ENCODE data around the gene STC2. TPM values are rescaled to one million over a fixed set of nuclear protein-coding genes. Genes with fewer than 3 reads are reported as not detected.
A peak's percentile ranks its signal among the peaks of the same experiment; 100 is the strongest.

The STC2 gene
- total RNA-seq, 1 experiment from 2014 or later: 99.9 TPM

GRCh38 chr5:173310861-173311785 lies 17.1 kb downstream of the STC2 start:
- ATAC-seq (0 out of 2 replicates have a peak, but pooled peaks have one; percentile 12), DNase-seq (peak; percentile 31)
- peak; percentile 43 for TF ChIP-seq CTCF (conservative IDR thresholded peaks at IDR 0.05; ENCODE audit: low read depth, low read length)
- TF ChIP-seq EZH2 (IDR thresholded peaks at IDR 0.05; ENCODE audit: low read length, unreplicated experiment): no peak
- POLR2A ChIA-PET (ENCODE audit: unreplicated experiment): interaction anchor here (1.0 kb wide), 1 partner anchor 16 kb away, joined by 5 read pairs; no protein-coding TSS in a partner anchor
- CTCF ChIA-PET: interaction anchor here (0.7 to 1.3 kb wide), 3 partner anchors 9 to 591 kb away, joined by 3 to 4 read pairs (median 3); no protein-coding TSS in a partner anchor
- Histone ChIP-seq H4K20me1 (ENCODE audit: low read length) (no peaks in the 10 kb centered on the region), H3K9me2 (replicated peaks; ENCODE audit: low read length) (no peaks in the 10 kb centered on the region), H3K36me3 (ENCODE audit: low read depth, low read length) (no peaks in the 10 kb centered on the region; the same call in 1 of the 2 replicates), H3K9ac (ENCODE audit: low read length) (no peak overlapping the region), H3K27me3 (ENCODE audit: low read length) (no peaks in the 10 kb centered on the region), H3K79me2 (ENCODE audit: low read length) (no peaks in the 10 kb centered on the region), H3K4me3 (ENCODE audit: low read length) (no peak overlapping the region), H3K27ac (ENCODE audit: low read length) (no peak overlapping the region), H3K9me3 (ENCODE audit: low read length) (no peaks in the 10 kb centered on the region), H2AFZ (ENCODE audit: low read length) (no peak overlapping the region), H3F3A (ENCODE audit: low read length, unreplicated experiment) (no peaks in the 10 kb centered on the region), H3K4me2 (ENCODE audit: low read length) (no peak overlapping the region), H3K4me1 (ENCODE audit: insufficient read depth, low read length) (peaks cover 5% of the 10 kb centered on the region; the same call in 1 of the 2 replicates)
- intact Hi-C loops (cut with micrococcal nuclease): loop anchor here (1.0 to 5.0 kb wide), 2 partner anchors 17 to 261 kb away; no protein-coding TSS in a partner anchor
- no TSS peak for BruUV-seq (replicated peaks)

- BruUV-seq (replicated peaks): no TSS peak
- Histone ChIP-seq H2AFZ (ENCODE audit: low read length) (no peak overlapping the region), H3F3A (ENCODE audit: low read length, unreplicated experiment) (no peaks in the 10 kb centered on the region), H3K79me2 (ENCODE audit: low read length) (no peaks in the 10 kb centered on the region), H3K9me3 (ENCODE audit: low read length) (no peaks in the 10 kb centered on the region), H3K27ac (ENCODE audit: low read length) (no peak overlapping the region), H3K4me1 (ENCODE audit: insufficient read depth, low read length) (no peaks in the 10 kb centered on the region), H3K9ac (ENCODE audit: low read length) (no peak overlapping the region), H3K4me2 (ENCODE audit: low read length) (no peak overlapping the region), H3K9me2 (replicated peaks; ENCODE audit: low read length) (no peaks in the 10 kb centered on the region), H3K27me3 (ENCODE audit: low read length) (no peaks in the 10 kb centered on the region), H4K20me1 (ENCODE audit: low read length) (no peaks in the 10 kb centered on the region), H3K36me3 (ENCODE audit: low read depth, low read length) (no peaks in the 10 kb centered on the region), H3K4me3 (ENCODE audit: low read length) (no peak overlapping the region)
- POLR2A ChIA-PET (ENCODE audit: unreplicated experiment): no interaction called here
- CTCF ChIA-PET: interaction anchor here (0.7 to 1.3 kb wide), 3 partner anchors 8 to 590 kb away, joined by 3 to 4 read pairs (median 3); no protein-coding TSS in a partner anchor
- TF ChIP-seq EZH2phosphoT487 (IDR thresholded peaks at IDR 0.05; ENCODE audit: borderline replicate concordance, low read length) (no peak), CTCF (conservative IDR thresholded peaks at IDR 0.05; ENCODE audit: low read depth, low read length) (no peak), EZH2 (IDR thresholded peaks at IDR 0.05; ENCODE audit: low read length, unreplicated experiment) (no peak)
- DNase-seq: no peak
- intact Hi-C loops (cut with micrococcal nuclease): loop anchor here (5.0 kb wide), 1 partner anchor 262 kb away; no protein-coding TSS in a partner anchor
- ATAC-seq: no peak
These were observed 17.9 kb downstream of the STC2 start for GRCh38 chr5:173310218-173310769.

Measured in PC-3 (cell line).